HepG2 (cell line): ENCODE results near the gene TEKT2. TPM values are rescaled to one million over a fixed set of nuclear protein-coding genes. Genes with fewer than 3 reads are reported as not detected.

Experiments used
- ATM ChIP-seq: fragments of 450-650 bp; IDR thresholded peaks from 2 replicates; pipeline ENCODE4 v1.7.1; 2017; ENCODE audit warnings: mild to moderate bottlenecking, borderline replicate concordance
- HDAC1 ChIP-seq: sonication (generic); formaldehyde crosslinking; IDR thresholded peaks from 2 replicates; pipeline ENCODE4 v1.5.1; 2020; ENCODE audit warnings: mild to moderate bottlenecking, missing genetic modification reagents
- MAFF ChIP-seq: IDR thresholded peaks from 2 replicates; pipeline ENCODE4 v1.6.1; 2011; ENCODE audit warnings: low read depth, low read length, improper control_type of control experiment
- MEIS2 ChIP-seq: sonication (generic); formaldehyde crosslinking; IDR thresholded peaks from 2 replicates; pipeline ENCODE4 v1.9.0; 2021; ENCODE audit warnings: mild to moderate bottlenecking, missing genetic modification reagents
- MXD4 ChIP-seq: IDR thresholded peaks from 2 replicates; pipeline ENCODE4 v1.6.1; 2016; ENCODE audit warnings: mild to moderate bottlenecking, missing biosample characterization, missing genetic modification reagents
- RARA ChIP-seq: IDR thresholded peaks from 2 replicates; pipeline ENCODE4 v1.6.1; 2016; ENCODE audit warnings: missing genetic modification reagents, missing compliant biosample characterization
- SOX6 ChIP-seq, 2 experiments: fragments of 450-650 bp in 1 of 2; sonication (generic) in 1 of 2; formaldehyde crosslinking in 1 of 2; IDR thresholded peaks; 2 replicates each; pipeline versions ENCODE4 v1.4.0 to v1.6.1; 2017 to 2020; ENCODE audit warnings: antibody characterized with exemption in 1 of 2, mild to moderate bottlenecking in 1 of 2, missing genetic modification reagents in 1 of 2
- ZKSCAN5 ChIP-seq: sonication (generic); formaldehyde crosslinking; IDR thresholded peaks from 2 replicates; pipeline ENCODE4 v1.5.1; 2020; ENCODE audit warnings: mild to moderate bottlenecking, missing genetic modification reagents
- ZNF17 ChIP-seq: sonication (generic); formaldehyde crosslinking; IDR thresholded peaks from 2 replicates; pipeline ENCODE4 v1.5.0; 2020; ENCODE audit warnings: mild to moderate bottlenecking, missing genetic modification reagents
- ZNF543 ChIP-seq: sonication (generic); formaldehyde crosslinking; IDR thresholded peaks from 2 replicates; pipeline ENCODE4 v1.4.0; 2020; ENCODE audit warnings: mild to moderate bottlenecking, missing genetic modification reagents
- ZNF552 ChIP-seq: sonication (generic); formaldehyde crosslinking; IDR thresholded peaks from 2 replicates; pipeline ENCODE4 v1.9.0; 2022; ENCODE audit warnings: missing genetic modification reagents, mild to moderate bottlenecking, borderline replicate concordance
- ZNF777 ChIP-seq: sonication (generic); formaldehyde crosslinking; IDR thresholded peaks from 2 replicates; pipeline ENCODE4 v1.4.0; 2020; ENCODE audit warnings: missing genetic modification reagents
- ZSCAN29 ChIP-seq: sonication (generic); formaldehyde crosslinking; conservative IDR thresholded peaks from 2 replicates; pipeline ENCODE4 v1.4.0; 2020; ENCODE audit warnings: mild to moderate bottlenecking, missing genetic modification reagents
- polyA plus RNA-seq, 8 experiments: library from polyadenylated mRNA; depleted of rRNA in 3 of 8; stranded (reverse) in 7 of 8; unstranded in 1 of 8; fragments of >200 nt; fragmentation: Illumina TruSeq in 4 of 8; extraction: Trizol in 4 of 8; gene quantifications; 2 replicates each; pipeline versions ENCODE4 v1.2.1 to v1.2.3, GENCODE V29; 2011 to 2016; ENCODE audit warnings: low read depth in 4 of 8, missing spikeins in 1 of 8, mixed read lengths in 1 of 8; ENCODE audit not compliant: insufficient read depth in 1 of 8
- total RNA-seq, 5 experiments: library from RNA; depleted of rRNA; stranded (reverse); fragments of >200 nt; fragmentation: Illumina TruSeq; extraction: Trizol; gene quantifications; 2 replicates each; pipeline ENCODE4 v1.2.3, GENCODE V29; 2016; ENCODE audit warnings: low read depth in 1 of 5
- TF ChIP-seq, protein P1 (sequence below): sonication (generic); formaldehyde crosslinking; IDR thresholded peaks from 2 replicates; pipeline ENCODE4 v1.8.1; 2022; ENCODE audit warnings: mild to moderate bottlenecking, missing genetic modification reagents
- TF ChIP-seq, protein P2 (sequence below): sonication (generic); formaldehyde crosslinking; IDR thresholded peaks from 2 replicates; pipeline ENCODE4 v1.4.0; 2020; ENCODE audit warnings: missing genetic modification reagents
- TF ChIP-seq, protein P3 (sequence below): sonication (generic); formaldehyde crosslinking; IDR thresholded peaks from 2 replicates; pipeline ENCODE4 v1.4.0; 2020; ENCODE audit warnings: missing genetic modification reagents
- TF ChIP-seq, protein P4 (sequence below): sonication (generic); formaldehyde crosslinking; IDR thresholded peaks from 2 replicates; pipeline ENCODE4 v1.4.0; 2020; ENCODE audit warnings: missing genetic modification reagents

Gene TEKT2
- total and polyA plus RNA-seq, 2 of the 13 experiments (the other 11 are each of a cell fraction or from before 2014, with no cell fraction given): 0.31 to 0.38 TPM

DNA sequence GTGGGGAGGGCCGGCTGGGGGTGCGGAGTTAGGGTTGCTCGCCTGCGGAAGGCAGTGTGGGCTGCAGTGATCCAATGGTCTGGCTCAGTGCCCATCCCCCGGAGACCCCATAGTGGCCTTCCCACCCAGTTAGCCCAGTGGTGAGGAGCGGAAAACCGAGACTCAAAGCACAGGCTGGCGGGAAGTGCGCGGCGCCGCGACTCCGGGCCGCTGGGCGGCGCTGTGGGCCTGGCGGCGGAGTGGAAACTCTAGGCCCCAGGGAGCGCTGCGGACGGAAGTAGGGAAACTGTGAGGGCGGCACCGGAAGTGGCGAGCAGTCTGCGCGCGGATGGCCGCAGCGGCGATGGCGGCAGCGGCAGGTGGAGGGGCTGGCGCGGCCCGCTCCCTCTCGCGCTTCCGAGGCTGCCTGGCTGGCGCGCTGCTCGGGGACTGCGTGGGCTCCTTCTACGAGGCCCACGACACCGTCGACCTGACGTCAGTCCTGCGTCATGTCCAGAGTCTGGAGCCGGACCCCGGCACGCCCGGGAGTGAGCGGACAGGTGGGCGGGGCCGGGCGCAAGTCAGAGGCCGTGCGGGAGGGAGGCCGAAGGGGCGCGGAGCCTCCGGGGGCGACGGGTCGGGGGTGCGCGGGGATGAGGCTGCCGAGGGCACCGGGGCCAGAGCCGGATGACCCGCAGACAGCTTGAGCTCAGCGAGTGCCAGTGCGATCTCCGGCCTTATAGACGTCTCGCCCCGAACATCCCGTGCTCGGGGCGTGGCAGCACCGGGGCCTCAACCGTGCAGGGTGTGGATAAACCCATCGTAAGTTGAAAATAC is 4.9 kb downstream of the TEKT2 start, which contains the start of gene ADPRS (continued):
- TF ChIP-seq HDAC1 (CRISPR knock-in tag) (peak; percentile 98), RARA (no peak; the same call in none of the 2 replicates), MAFF (no peak), ZNF777 (CRISPR knock-in tag) (peak; percentile 84), ZNF552 (CRISPR knock-in tag) (peak; percentile 82; the same call in 1 of the 2 replicates), ZSCAN29 (no peak; the same call in 1 of the 2 replicates), ZNF17 (CRISPR knock-in tag) (no peak), MEIS2 (peak; percentile 84), SOX6 (IDR thresholded peaks at IDR 0.05) (no peak), SOX6 (CRISPR knock-in tag; IDR thresholded peaks at IDR 0.05) (peak; percentile 51; the same call in 1 of the 2 replicates), MXD4 (CRISPR knock-in tag) (peak; percentile 85), ZNF543 (CRISPR knock-in tag) (peak; percentile 82), ATM (no peak), ZKSCAN5 (CRISPR knock-in tag) (no peak)
- TF ChIP-seq, protein P1, sequence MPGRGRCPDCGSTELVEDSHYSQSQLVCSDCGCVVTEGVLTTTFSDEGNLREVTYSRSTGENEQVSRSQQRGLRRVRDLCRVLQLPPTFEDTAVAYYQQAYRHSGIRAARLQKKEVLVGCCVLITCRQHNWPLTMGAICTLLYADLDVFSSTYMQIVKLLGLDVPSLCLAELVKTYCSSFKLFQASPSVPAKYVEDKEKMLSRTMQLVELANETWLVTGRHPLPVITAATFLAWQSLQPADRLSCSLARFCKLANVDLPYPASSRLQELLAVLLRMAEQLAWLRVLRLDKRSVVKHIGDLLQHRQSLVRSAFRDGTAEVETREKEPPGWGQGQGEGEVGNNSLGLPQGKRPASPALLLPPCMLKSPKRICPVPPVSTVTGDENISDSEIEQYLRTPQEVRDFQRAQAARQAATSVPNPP (CRISPR knock-in tag): peak; percentile 84; the same call in 1 of the 2 replicates
- TF ChIP-seq, protein P2, sequence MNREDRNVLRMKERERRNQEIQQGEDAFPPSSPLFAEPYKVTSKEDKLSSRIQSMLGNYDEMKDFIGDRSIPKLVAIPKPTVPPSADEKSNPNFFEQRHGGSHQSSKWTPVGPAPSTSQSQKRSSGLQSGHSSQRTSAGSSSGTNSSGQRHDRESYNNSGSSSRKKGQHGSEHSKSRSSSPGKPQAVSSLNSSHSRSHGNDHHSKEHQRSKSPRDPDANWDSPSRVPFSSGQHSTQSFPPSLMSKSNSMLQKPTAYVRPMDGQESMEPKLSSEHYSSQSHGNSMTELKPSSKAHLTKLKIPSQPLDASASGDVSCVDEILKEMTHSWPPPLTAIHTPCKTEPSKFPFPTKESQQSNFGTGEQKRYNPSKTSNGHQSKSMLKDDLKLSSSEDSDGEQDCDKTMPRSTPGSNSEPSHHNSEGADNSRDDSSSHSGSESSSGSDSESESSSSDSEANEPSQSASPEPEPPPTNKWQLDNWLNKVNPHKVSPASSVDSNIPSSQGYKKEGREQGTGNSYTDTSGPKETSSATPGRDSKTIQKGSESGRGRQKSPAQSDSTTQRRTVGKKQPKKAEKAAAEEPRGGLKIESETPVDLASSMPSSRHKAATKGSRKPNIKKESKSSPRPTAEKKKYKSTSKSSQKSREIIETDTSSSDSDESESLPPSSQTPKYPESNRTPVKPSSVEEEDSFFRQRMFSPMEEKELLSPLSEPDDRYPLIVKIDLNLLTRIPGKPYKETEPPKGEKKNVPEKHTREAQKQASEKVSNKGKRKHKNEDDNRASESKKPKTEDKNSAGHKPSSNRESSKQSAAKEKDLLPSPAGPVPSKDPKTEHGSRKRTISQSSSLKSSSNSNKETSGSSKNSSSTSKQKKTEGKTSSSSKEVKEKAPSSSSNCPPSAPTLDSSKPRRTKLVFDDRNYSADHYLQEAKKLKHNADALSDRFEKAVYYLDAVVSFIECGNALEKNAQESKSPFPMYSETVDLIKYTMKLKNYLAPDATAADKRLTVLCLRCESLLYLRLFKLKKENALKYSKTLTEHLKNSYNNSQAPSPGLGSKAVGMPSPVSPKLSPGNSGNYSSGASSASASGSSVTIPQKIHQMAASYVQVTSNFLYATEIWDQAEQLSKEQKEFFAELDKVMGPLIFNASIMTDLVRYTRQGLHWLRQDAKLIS (CRISPR knock-in tag): no peak
- TF ChIP-seq, protein P3, sequence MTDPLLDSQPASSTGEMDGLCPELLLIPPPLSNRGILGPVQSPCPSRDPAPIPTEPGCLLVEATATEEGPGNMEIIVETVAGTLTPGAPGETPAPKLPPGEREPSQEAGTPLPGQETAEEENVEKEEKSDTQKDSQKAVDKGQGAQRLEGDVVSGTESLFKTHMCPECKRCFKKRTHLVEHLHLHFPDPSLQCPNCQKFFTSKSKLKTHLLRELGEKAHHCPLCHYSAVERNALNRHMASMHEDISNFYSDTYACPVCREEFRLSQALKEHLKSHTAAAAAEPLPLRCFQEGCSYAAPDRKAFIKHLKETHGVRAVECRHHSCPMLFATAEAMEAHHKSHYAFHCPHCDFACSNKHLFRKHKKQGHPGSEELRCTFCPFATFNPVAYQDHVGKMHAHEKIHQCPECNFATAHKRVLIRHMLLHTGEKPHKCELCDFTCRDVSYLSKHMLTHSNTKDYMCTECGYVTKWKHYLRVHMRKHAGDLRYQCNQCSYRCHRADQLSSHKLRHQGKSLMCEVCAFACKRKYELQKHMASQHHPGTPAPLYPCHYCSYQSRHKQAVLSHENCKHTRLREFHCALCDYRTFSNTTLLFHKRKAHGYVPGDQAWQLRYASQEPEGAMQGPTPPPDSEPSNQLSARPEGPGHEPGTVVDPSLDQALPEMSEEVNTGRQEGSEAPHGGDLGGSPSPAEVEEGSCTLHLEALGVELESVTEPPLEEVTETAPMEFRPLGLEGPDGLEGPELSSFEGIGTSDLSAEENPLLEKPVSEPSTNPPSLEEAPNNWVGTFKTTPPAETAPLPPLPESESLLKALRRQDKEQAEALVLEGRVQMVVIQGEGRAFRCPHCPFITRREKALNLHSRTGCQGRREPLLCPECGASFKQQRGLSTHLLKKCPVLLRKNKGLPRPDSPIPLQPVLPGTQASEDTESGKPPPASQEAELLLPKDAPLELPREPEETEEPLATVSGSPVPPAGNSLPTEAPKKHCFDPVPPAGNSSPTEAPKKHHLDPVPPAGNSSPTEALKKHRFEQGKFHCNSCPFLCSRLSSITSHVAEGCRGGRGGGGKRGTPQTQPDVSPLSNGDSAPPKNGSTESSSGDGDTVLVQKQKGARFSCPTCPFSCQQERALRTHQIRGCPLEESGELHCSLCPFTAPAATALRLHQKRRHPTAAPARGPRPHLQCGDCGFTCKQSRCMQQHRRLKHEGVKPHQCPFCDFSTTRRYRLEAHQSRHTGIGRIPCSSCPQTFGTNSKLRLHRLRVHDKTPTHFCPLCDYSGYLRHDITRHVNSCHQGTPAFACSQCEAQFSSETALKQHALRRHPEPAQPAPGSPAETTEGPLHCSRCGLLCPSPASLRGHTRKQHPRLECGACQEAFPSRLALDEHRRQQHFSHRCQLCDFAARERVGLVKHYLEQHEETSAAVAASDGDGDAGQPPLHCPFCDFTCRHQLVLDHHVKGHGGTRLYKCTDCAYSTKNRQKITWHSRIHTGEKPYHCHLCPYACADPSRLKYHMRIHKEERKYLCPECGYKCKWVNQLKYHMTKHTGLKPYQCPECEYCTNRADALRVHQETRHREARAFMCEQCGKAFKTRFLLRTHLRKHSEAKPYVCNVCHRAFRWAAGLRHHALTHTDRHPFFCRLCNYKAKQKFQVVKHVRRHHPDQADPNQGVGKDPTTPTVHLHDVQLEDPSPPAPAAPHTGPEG (CRISPR knock-in tag): peak; percentile 75; the same call in 1 of the 2 replicates
- TF ChIP-seq, protein P4, sequence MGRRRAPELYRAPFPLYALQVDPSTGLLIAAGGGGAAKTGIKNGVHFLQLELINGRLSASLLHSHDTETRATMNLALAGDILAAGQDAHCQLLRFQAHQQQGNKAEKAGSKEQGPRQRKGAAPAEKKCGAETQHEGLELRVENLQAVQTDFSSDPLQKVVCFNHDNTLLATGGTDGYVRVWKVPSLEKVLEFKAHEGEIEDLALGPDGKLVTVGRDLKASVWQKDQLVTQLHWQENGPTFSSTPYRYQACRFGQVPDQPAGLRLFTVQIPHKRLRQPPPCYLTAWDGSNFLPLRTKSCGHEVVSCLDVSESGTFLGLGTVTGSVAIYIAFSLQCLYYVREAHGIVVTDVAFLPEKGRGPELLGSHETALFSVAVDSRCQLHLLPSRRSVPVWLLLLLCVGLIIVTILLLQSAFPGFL (CRISPR knock-in tag): no peak; the same call in 1 of the 2 replicates
